Peyer's patch (tissue), 4 donors: ENCODE results near the gene AK5.

Experiments used
- POLR2A ChIP-seq, 2 donors: fragments of 450-650 bp; IDR thresholded peaks; one replicate each; pipeline ENCODE4 v1.5.1; 2017; ENCODE audit warnings: antibody characterized with exemption in 2 of 2, mild to moderate bottlenecking in 2 of 2, moderate library complexity in 2 of 2
- TF ChIP-seq, protein P1 (sequence below), 6 experiments: fragments of 450-650 bp in 4 of 6; fragments of 200-600 bp in 2 of 6; sonication (generic) in 1 of 6; IDR thresholded peaks; one replicate each; pipeline ENCODE4 v1.5.1; 2017 to 2019; ENCODE audit warnings: antibody characterized with exemption in 6 of 6, mild to moderate bottlenecking in 3 of 6, moderate library complexity in 1 of 6

DNA sequence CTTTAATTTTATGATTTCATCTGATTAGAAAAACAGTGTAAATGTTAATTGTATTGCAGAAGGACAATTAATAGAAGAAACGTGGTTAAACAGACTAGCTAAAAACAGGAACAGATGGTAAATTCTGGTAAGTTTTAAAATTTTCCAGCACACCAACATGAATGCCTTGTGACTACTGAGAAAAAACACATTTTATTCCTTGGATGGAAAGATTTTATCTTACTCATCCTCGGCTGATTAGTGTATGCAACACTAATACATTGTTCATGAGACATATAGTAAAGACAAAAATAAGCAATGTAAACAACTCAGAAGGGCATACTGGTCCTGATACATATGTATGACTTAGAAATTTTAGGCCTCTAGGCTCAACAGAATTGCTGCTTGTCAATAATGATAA lies 4.9 kb upstream of the AK5 start:
- TF ChIP-seq, protein P1, sequence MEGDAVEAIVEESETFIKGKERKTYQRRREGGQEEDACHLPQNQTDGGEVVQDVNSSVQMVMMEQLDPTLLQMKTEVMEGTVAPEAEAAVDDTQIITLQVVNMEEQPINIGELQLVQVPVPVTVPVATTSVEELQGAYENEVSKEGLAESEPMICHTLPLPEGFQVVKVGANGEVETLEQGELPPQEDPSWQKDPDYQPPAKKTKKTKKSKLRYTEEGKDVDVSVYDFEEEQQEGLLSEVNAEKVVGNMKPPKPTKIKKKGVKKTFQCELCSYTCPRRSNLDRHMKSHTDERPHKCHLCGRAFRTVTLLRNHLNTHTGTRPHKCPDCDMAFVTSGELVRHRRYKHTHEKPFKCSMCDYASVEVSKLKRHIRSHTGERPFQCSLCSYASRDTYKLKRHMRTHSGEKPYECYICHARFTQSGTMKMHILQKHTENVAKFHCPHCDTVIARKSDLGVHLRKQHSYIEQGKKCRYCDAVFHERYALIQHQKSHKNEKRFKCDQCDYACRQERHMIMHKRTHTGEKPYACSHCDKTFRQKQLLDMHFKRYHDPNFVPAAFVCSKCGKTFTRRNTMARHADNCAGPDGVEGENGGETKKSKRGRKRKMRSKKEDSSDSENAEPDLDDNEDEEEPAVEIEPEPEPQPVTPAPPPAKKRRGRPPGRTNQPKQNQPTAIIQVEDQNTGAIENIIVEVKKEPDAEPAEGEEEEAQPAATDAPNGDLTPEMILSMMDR (IDR thresholded peaks at IDR 0.05) = no peak
- TF ChIP-seq POLR2A (IDR thresholded peaks at IDR 0.05) = no peak
